Activated B cell treated with CpG ODN at 0.5 μM for 24 hours (primary cell): Measurements from ENCODE around the gene NRXN3. TPM values are rescaled to one million over a fixed set of nuclear protein-coding genes. Genes with fewer than 3 reads are reported as not detected.

Experiments used
- ATAC-seq: fragments of 200-7000 bp; cut with Tn5 transposase; one replicate; pipeline ENCODE4 v1.10.0; 2021; ENCODE audit warnings: low read depth, mild to moderate bottlenecking, moderate library complexity
- CTCF ChIA-PET: fragments of 350-600 bp; sonication (Branson Sonifier 250); formaldehyde crosslinking; loops from one replicate; lab custom pipeline; 2021; ENCODE audit warnings: antibody characterized with exemption; lab: Charles Lee
- POLR2A ChIA-PET: fragments of 350-600 bp; sonication (Branson Sonifier 250); formaldehyde crosslinking; loops from one replicate; lab custom pipeline; 2021; ENCODE audit warnings: antibody characterized with exemption; lab: Charles Lee
- DNase-seq: peaks from one replicate; pipeline ENCODE4 v3.0.0; 2022
- H3K27ac Mint-ChIP-seq: one replicate; pipeline ENCODE4 v1.8.0; 2020; ENCODE audit warnings: mixed read lengths
- H3K27me3 Mint-ChIP-seq: one replicate; pipeline ENCODE4 v1.8.0; 2021; ENCODE audit warnings: mixed read lengths
- H3K36me3 Mint-ChIP-seq: one replicate; pipeline ENCODE4 v1.8.0; 2021; ENCODE audit warnings: low read depth, mixed read lengths
- H3K4me1 Mint-ChIP-seq: one replicate; pipeline ENCODE4 v1.8.0; 2021; ENCODE audit warnings: mixed read lengths
- H3K4me3 Mint-ChIP-seq: one replicate; pipeline ENCODE4 v1.8.0; 2020; ENCODE audit warnings: mild to moderate bottlenecking, mixed read lengths
- H3K9me3 Mint-ChIP-seq: one replicate; pipeline ENCODE4 v1.8.0; 2020; ENCODE audit warnings: mixed read lengths
- intact Hi-C: fragments of 100-400 bp; cut with micrococcal nuclease; formaldehyde crosslinking; loops from one replicate; pipeline ENCODE4 v1.15.1; 2024
- total RNA-seq: library from RNA; stranded (reverse); gene quantifications from 2 replicates; pipeline ENCODE4 v1.2.3, GENCODE V29; 2022
- TF ChIP-seq, protein P1 (sequence below): fragments of 200-600 bp; IDR thresholded peaks from one replicate; pipeline ENCODE4 v1.8.0; 2022; ENCODE audit warnings: antibody characterized with exemption, mild to moderate bottlenecking

The NRXN3 gene
- total RNA-seq, 1 donor from 2014 or later: not detected

DNA sequence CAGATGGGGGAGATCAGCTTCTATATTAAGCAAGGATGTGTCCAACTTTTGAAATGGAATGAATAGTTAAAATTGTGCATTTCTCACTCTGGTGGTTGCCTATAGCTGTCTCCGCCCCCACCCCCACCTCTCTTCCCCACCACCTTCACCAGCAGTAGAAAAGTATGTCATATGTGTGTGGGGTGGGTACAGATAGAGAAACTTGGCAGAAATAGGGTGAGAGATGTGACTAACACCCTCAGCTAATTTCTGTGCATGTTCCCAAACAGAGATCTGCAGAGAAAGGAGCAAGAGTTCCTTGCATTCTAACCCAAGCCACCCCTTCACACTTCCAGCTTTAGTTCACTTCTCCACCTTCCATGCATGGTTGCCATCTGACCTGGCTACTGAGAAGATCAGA lies 980.1 kb downstream of the NRXN3 start:
- intact Hi-C loops: no loop called here
- CTCF ChIA-PET: no interaction called here
- POLR2A ChIA-PET: no interaction called here
- Mint-ChIP-seq H3K27me3 (no peaks in the 10 kb centered on the region), H3K27ac (no peak overlapping the region), H3K4me1 (no peaks in the 10 kb centered on the region), H3K9me3 (no peaks in the 10 kb centered on the region), H3K4me3 (no peak overlapping the region), H3K36me3 (no peaks in the 10 kb centered on the region)
- TF ChIP-seq, protein P1, sequence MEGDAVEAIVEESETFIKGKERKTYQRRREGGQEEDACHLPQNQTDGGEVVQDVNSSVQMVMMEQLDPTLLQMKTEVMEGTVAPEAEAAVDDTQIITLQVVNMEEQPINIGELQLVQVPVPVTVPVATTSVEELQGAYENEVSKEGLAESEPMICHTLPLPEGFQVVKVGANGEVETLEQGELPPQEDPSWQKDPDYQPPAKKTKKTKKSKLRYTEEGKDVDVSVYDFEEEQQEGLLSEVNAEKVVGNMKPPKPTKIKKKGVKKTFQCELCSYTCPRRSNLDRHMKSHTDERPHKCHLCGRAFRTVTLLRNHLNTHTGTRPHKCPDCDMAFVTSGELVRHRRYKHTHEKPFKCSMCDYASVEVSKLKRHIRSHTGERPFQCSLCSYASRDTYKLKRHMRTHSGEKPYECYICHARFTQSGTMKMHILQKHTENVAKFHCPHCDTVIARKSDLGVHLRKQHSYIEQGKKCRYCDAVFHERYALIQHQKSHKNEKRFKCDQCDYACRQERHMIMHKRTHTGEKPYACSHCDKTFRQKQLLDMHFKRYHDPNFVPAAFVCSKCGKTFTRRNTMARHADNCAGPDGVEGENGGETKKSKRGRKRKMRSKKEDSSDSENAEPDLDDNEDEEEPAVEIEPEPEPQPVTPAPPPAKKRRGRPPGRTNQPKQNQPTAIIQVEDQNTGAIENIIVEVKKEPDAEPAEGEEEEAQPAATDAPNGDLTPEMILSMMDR: no peak
- ATAC-seq (no peak), DNase-seq (no peak)

DNA sequence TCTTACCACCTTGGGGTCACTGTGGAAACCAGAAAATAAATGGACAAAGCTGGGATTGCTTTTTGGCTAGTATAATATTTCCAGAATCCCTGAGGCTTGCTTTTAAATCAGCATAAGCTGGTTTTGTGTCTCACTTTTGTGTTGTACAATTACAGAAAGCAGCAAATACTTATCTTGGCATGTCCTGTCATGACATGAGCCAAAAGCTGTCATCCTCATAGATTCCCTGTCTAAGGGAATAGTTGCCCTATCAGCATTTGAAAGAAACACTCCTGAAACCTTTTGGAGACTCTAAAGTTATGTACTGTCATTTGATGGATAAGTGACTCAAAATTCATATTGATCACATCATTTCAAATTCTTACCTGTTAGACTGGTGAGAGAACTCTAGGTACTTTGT lies 987.2 kb downstream of the NRXN3 start:
- Mint-ChIP-seq H3K4me3 (no peak overlapping the region), H3K9me3 (peaks cover 5% of the 10 kb centered on the region), H3K27me3 (no peaks in the 10 kb centered on the region), H3K4me1 (no peaks in the 10 kb centered on the region), H3K36me3 (no peaks in the 10 kb centered on the region), H3K27ac (no peak overlapping the region)
- ChIA-PET CTCF (no interaction called here), POLR2A (no interaction called here)
- ATAC-seq (no peak), DNase-seq (no peak)
- intact Hi-C loops: no loop called here
- TF ChIP-seq, protein P1: no peak

DNA sequence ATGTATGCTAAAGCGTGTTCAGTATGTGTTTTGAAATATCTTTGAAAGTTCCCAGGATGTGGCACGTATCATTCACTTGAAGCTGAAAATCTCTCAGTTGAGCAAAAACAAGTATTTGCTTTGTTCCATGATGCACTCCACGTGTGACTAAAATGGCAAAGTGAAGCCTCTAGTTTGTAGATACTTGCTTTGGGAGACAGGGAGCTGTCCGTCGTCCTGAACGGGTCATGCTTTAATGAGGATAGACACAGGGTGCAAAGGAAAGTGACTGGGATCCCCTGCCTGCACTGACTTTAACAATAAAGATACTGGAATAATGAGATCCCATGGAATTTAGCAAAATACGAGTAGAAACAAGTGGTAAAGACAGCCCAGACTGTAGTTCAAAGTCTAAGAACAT lies 991.4 kb downstream of the NRXN3 start:
- CTCF ChIA-PET: no interaction called here
- Mint-ChIP-seq H3K4me3 (no peak overlapping the region), H3K36me3 (no peaks in the 10 kb centered on the region), H3K9me3 (peaks cover 11% of the 10 kb centered on the region), H3K27ac (no peak overlapping the region), H3K27me3 (no peaks in the 10 kb centered on the region), H3K4me1 (no peaks in the 10 kb centered on the region)
- intact Hi-C loops: no loop called here
- POLR2A ChIA-PET: no interaction called here
- no peak for DNase-seq
- TF ChIP-seq, protein P1: no peak
- ATAC-seq: no peak

DNA sequence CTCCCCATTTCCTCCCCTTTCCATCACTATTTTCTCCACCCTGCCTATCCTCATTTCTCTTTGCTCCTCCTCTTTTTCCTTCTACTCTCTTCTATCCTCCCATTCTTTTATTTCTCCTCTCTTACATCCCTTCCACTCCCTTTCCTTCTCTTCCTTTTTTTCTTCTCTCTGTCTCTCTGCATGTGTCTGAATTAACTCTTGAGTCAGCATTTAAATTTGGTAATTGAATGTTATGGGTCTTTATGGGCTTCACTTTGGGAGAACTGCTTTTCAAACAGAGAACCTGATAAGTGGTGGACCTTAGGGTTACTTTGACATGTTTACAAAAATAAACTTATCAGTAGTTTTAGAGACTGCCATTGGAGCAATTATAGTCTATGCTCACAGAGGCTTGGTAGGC lies 992.7 kb downstream of the NRXN3 start:
- H3K36me3 Mint-ChIP-seq: no peaks in the 10 kb centered on the region
- CTCF ChIA-PET: no interaction called here
- no peaks in the 10 kb centered on the region for H3K4me1 Mint-ChIP-seq
- H3K9me3 Mint-ChIP-seq: peaks cover 11% of the 10 kb centered on the region
- DNase-seq (no peak), ATAC-seq (no peak)
- POLR2A ChIA-PET: no interaction called here
- no peak overlapping the region for H3K27ac Mint-ChIP-seq
- TF ChIP-seq, protein P1: no peak
- no peaks in the 10 kb centered on the region for H3K27me3 Mint-ChIP-seq
- H3K4me3 Mint-ChIP-seq: no peak overlapping the region
- intact Hi-C loops: no loop called here

DNA sequence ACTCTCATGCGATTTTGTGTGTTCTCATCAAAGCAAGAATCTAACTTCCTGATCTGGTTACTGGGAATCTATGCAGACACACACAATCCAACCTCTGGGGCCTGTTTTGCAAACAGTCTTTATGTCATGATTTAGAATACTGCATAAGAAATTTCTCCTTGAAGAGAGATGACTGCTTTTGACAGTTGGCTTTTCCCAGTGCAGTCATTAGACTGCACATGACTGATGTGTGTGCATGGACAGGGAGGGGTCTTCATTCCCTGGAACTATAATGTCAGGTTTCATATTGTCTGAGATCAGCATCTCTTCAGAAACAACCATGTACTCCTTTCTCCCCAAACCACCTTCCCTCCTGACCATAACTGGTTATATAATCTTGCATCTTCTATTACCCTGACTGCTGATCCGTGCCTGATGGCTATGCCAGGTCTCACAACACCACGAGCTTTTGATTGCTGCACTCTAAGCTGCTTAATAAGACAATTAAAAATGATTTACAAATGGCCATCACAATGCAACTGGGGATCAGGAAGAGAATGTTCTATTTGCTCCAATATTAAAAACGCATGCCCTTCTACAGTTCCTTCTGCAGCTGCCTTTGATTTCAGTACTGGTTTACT lies 995.4 kb downstream of the NRXN3 start:
- CTCF ChIA-PET: no interaction called here
- TF ChIP-seq, protein P1: no peak
- Mint-ChIP-seq H3K4me1 (no peaks in the 10 kb centered on the region), H3K4me3 (no peak overlapping the region), H3K27me3 (no peaks in the 10 kb centered on the region), H3K36me3 (no peaks in the 10 kb centered on the region), H3K9me3 (peaks cover 9% of the 10 kb centered on the region), H3K27ac (no peak overlapping the region)
- POLR2A ChIA-PET: no interaction called here
- ATAC-seq (no peak), DNase-seq (no peak)
- intact Hi-C loops: no loop called here
